Common myeloid progenitor, CD34-positive (primary cell): ENCODE results near the gene NUTM2F.
"Not testable (repeated sequence)": the region's sequence is repeated elsewhere in the genome, so short reads cannot be mapped to it uniquely, and the experiment has no call there.

Source experiments
- CTCF ChIA-PET: fragments of 350-600 bp; sonication (Branson Sonifier 250); formaldehyde crosslinking; loops from one replicate; lab custom pipeline; 2021; ENCODE audit warnings: antibody characterized with exemption; lab: Charles Lee
- POLR2A ChIA-PET: fragments of 350-600 bp; sonication (Branson Sonifier 250); formaldehyde crosslinking; loops from one replicate; lab custom pipeline; 2021; ENCODE audit warnings: antibody characterized with exemption; lab: Charles Lee
- DNase-seq, 3 donors: peaks; one replicate each; pipeline versions ENCODE4 v3.0.0 to v3.0.0-alpha.2; 2013
- H3K27ac ChIP-seq, 2 experiments: 1 replicate in 1 of 2; 2 replicates in 1 of 2; pipeline ENCODE4 v1.7.0; 2013; ENCODE audit warnings: inconsistent platforms in 2 of 2, low read length in 2 of 2, mild to moderate bottlenecking in 2 of 2, low read depth in 1 of 2, moderate library complexity in 1 of 2; ENCODE audit not compliant: severe bottlenecking in 2 of 2, insufficient read depth in 1 of 2, poor library complexity in 1 of 2
- H3K27me3 ChIP-seq, 5 experiments: replicated peaks in 2 of 5; 1 replicate in 3 of 5; 2 replicates in 2 of 5; pipeline versions ENCODE4 v1.6.1 to v1.7.0; 2013; ENCODE audit warnings: low read length in 4 of 5, mild to moderate bottlenecking in 2 of 5, moderate library complexity in 2 of 5, inconsistent platforms in 1 of 5; ENCODE audit not compliant: insufficient read depth in 5 of 5, control insufficient read depth in 4 of 5
- H3K36me3 ChIP-seq, 4 experiments: 1 replicate in 2 of 4; 2 replicates in 2 of 4; pipeline versions ENCODE4 v1.6.1 to v1.7.0; 2013; ENCODE audit warnings: low read length in 3 of 4, control low read depth in 1 of 4, mild to moderate bottlenecking in 1 of 4; ENCODE audit not compliant: control insufficient read depth in 4 of 4, insufficient read depth in 4 of 4
- H3K4me1 ChIP-seq, 4 experiments: 1 replicate in 3 of 4; 2 replicates in 1 of 4; pipeline versions ENCODE4 v1.6.1 to v1.7.1; 2013; ENCODE audit warnings: low read length in 3 of 4, mild to moderate bottlenecking in 3 of 4, control low read depth in 1 of 4, inconsistent platforms in 1 of 4, moderate library complexity in 1 of 4; ENCODE audit not compliant: control insufficient read depth in 4 of 4, insufficient read depth in 4 of 4; ENCODE audit errors: control extremely low read depth in 1 of 4
- H3K4me3 ChIP-seq, 7 experiments: 1 replicate in 4 of 7; 2 replicates in 3 of 7; pipeline versions ENCODE4 v1.5.1 to v1.7.0; 2013; ENCODE audit warnings: mild to moderate bottlenecking in 7 of 7, low read length in 6 of 7, moderate library complexity in 6 of 7, inconsistent platforms in 2 of 7, low read depth in 2 of 7, control low read depth in 1 of 7; ENCODE audit not compliant: insufficient read depth in 4 of 7, control insufficient read depth in 1 of 7; ENCODE audit errors: extremely low read depth in 1 of 7
- H3K9me3 ChIP-seq, 5 experiments: 1 replicate in 4 of 5; 2 replicates in 1 of 5; pipeline versions ENCODE4 v1.6.1 to v1.7.1; 2013; ENCODE audit warnings: low read length in 4 of 5, mild to moderate bottlenecking in 2 of 5, inconsistent platforms in 1 of 5, low read depth in 1 of 5, moderate library complexity in 1 of 5; ENCODE audit not compliant: control insufficient read depth in 4 of 5, insufficient read depth in 2 of 5; ENCODE audit errors: control extremely low read depth in 1 of 5
- WGBS: methylation state at CpG from one replicate; pipeline ENCODE4 v1.1.5; 2013; ENCODE audit not compliant: insufficient coverage; 5-methylcytosine and 5-hydroxymethylcytosine counted together

Gene NUTM2F

DNA sequence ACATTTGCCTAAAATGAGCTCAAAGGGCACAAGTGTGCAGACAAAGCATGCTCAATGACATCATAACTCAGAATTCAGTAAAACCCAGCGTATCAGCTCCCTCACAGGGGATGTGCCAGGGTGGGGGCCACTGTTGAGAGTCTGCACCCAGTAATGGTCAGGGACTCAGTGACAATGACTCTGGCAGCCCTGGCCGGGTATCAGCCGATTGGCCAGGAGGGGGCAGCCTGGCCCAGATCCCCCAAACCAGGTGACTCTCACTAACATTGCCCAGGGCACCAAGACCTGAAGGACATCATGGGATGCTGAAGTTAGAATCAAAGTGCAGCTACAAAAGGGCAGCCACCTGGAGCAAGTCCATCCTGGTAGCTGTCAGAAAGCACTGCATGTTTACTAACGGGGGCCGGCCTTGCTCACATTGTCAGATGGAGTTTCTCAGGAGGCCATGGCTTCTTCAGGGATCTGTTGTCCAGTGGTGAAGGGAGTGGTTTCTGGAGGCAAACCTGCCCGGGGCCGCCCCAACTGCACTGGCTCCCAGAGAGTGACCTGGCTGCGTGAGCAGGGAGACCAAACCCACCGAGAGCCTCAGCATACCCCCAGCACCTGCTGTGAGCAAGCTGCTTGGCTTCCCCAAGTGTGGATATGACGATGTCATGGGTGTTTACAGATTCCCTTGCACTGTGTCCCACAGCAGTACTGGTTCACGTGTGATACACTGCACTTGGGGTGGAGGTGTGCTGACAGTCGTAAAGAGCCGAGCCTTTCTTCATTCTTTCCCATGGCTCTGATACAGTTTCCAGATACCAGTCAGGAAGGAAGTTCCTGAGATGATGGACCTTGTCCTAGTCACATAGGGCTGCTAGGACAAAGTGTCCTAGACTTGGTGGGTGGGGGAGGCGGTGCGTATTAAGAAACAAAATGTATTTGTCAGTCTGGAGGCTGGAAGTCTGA, 13.1 kb downstream of the NUTM2F start:
- DNase-seq, H3K27ac ChIP-seq, H3K36me3 ChIP-seq, CTCF ChIA-PET, H3K9me3 ChIP-seq, H3K27me3 ChIP-seq, H3K4me1 ChIP-seq, POLR2A ChIA-PET, H3K4me3 ChIP-seq: not testable (repeated sequence)
- WGBS, result no CpG with 5 or more reads among the region's 15 CpGs

DNA sequence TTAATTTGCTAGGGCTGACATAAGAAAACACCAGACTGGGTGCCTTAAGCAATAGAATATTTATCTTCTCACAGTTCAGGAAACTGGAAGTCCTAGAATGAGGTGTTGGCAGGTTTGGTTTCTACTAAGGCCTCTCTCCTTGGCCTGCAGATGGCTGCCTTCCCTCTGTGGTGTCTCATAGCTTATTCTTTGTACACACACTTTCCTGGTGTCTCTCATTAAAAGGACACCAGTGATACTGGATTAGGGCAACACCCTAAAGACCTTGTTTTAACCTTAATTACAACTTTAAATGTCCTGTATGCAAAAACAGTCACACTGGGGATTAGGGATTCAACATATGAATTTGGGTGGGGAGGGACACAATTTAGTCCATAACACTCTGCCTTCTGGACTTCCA, 25.1 kb downstream of the NUTM2F start:
- no peaks in the 10 kb centered on the region for H3K9me3 ChIP-seq

DNA sequence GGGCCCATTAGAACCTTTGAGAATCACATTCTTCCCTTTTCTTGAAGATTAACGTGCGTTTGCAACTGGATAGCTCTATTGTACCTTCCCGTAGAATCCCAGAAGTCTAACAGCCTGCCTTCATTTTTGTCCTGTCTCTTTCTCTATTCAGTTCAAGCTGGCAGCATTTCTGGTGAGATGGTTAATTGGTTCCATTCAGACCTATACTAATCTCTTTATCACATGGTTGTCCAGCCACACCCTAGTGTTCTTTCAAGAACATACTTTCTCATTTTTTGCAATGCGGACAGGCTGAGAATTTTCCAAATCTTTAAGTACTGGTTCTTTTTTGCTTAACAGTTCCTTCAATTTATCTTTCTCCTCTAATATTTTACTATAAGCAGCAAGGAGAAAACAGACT, 26.0 kb downstream of the NUTM2F start:
- 100% methylated on average over 1 of the region's 4 CpGs for WGBS
- no peak overlapping the region for H3K4me3 ChIP-seq
- no peak for DNase-seq
- H3K9me3 ChIP-seq, result no peaks in the 10 kb centered on the region
- POLR2A ChIA-PET, result no interaction called here
- CTCF ChIA-PET, result no interaction called here
- no peak overlapping the region for H3K27ac ChIP-seq
- no peaks in the 10 kb centered on the region for H3K27me3 ChIP-seq
- no peaks in the 10 kb centered on the region for H3K4me1 ChIP-seq
- peaks cover 3 to 10% (median 5%) of the 10 kb centered on the region in 4 experiments for H3K36me3 ChIP-seq

More for the DNA sequence above, 25.1 kb downstream of the NUTM2F start:
- ChIA-PET POLR2A (no interaction called here), CTCF (no interaction called here)
- no peak for DNase-seq
- H3K4me1 ChIP-seq, result no peaks in the 10 kb centered on the region
- no peaks in the 10 kb centered on the region for H3K27me3 ChIP-seq
- H3K36me3 ChIP-seq, result peaks cover 3 to 10% (median 5%) of the 10 kb centered on the region in 4 experiments
- no peak overlapping the region for H3K4me3 ChIP-seq
- no peak overlapping the region for H3K27ac ChIP-seq

DNA sequence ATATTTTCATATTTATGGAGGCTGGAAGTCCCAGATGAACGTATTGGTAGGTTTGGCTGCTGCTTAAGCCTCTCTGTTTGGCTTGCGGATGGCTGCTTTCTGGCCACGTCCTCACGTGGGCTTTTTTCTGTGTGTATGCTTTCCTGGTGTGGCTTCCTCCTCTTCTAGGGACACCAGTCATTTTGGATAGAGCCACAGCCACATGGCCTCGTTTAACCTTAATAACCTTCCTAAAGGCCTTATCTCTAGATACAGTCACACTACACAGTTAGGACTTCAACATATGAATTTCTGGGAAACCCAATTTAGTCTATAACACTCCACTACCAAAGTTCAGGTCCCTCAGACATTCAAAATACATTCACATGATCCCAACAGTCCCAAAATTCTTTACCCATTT, 26.9 kb downstream of the NUTM2F start:
- H3K36me3 ChIP-seq, result peaks cover 3 to 10% (median 7%) of the 10 kb centered on the region in 4 experiments
- DNase-seq, result no peak
- no peaks in the 10 kb centered on the region for H3K4me1 ChIP-seq
- 92% methylated on average over 3 of the region's 5 CpGs for WGBS
- ChIA-PET POLR2A (no interaction called here), CTCF (no interaction called here)
- no peaks in the 10 kb centered on the region for H3K27me3 ChIP-seq
- H3K4me3 ChIP-seq, result no peak overlapping the region
- H3K9me3 ChIP-seq, result no peaks in the 10 kb centered on the region
- no peak overlapping the region for H3K27ac ChIP-seq

DNA sequence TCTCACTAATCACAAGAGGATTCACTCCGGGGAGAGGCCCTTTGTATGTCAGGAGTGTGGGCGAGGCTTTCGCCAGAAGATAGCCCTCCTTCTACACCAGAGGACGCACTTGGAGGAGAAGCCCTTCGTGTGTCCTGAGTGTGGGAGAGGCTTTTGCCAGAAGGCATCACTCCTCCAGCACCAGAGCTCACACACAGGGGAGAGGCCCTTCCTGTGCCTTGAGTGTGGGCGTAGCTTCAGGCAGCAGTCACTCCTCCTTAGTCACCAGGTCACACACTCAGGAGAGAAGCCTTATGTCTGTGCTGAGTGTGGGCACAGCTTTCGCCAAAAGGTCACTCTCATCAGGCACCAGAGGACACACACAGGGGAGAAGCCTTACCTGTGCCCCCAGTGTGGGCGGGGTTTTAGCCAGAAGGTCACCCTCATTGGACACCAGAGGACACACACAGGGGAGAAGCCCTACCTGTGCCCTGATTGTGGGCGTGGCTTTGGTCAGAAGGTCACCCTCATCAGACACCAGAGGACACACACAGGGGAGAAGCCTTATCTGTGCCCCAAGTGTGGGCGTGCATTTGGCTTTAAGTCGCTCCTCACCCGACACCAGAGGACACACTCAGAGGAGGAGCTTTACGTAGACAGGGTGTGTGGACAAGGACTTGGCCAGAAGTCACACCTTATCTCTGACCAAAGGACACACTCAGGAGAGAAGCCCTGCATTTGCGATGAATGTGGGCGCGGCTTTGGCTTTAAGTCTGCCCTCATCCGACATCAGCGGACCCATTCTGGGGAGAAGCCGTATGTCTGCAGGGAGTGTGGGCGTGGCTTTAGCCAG, 27.8 kb downstream of the NUTM2F start:
- Histone ChIP-seq H3K4me1 (no peaks in the 10 kb centered on the region), H3K27me3 (no peaks in the 10 kb centered on the region), H3K4me3 (no peak overlapping the region), H3K27ac (no peak overlapping the region), H3K36me3 (peaks cover 4 to 13% (median 9%) of the 10 kb centered on the region in 4 experiments), H3K9me3 (no peaks in the 10 kb centered on the region)
- ChIA-PET CTCF (no interaction called here), POLR2A (no interaction called here)
- no peak for DNase-seq
- 97% methylated on average over 16 of the region's 20 CpGs for WGBS

DNA sequence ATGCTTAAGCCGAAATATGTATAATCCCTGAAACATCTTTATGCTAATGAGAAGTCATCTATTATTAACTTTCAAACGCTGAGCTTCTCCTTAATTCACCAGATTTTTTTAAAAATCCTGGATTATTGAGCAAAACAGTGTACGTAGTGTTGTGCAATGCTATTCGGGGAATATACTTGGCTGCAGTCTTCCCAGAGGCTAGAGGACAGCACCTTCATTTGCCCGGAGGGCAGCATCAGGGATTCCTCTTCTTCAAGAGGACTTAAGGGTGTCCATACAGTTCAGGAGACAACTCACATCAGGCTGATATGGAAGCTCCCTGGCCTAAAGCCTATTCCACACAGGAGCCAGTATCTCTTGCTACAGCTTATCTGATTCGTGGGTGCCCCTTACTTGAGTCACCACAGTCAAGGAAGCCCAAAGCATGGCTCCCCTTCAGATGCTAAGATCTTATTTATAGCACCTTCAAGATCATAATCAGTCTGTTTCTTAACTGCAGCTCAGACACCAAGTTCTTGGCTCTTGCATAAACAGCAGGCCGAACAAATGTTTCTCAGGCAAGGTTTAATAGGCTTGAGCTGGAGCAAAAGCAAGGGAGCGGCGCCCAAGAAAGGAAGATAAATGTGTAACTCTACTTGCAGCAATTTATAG, 29.4 kb downstream of the NUTM2F start:
- POLR2A ChIA-PET, result no interaction called here
- WGBS, result 88% methylated on average over 6 of the region's 9 CpGs
- Histone ChIP-seq H3K4me1 (no peaks in the 10 kb centered on the region), H3K36me3 (peaks cover 4 to 19% (median 16%) of the 10 kb centered on the region in 4 experiments), H3K4me3 (no peak overlapping the region), H3K27ac (no peak overlapping the region), H3K9me3 (no peaks in the 10 kb centered on the region), H3K27me3 (no peaks in the 10 kb centered on the region)
- no peak for DNase-seq
- CTCF ChIA-PET, result no interaction called here
